Adrenal gland (tissue), 5 donors: ENCODE results near the gene FAM184B.

Experiments used
- CTCF ChIP-seq, 6 experiments: fragments of 450-650 bp in 4 of 6; fragments of 200-600 bp in 2 of 6; sonication (generic) in 1 of 6; IDR thresholded peaks; 1 replicate in 5 of 6; 2 replicates in 1 of 6; pipeline versions ENCODE4 v1.5.1 to v1.8.0; 2016 to 2021; ENCODE audit warnings: antibody characterized with exemption in 6 of 6, mild to moderate bottlenecking in 2 of 6, moderate library complexity in 1 of 6
- POLR2A ChIP-seq, 2 donors: fragments of 450-650 bp; IDR thresholded peaks; one replicate each; pipeline ENCODE4 v1.6.1; 2017; ENCODE audit warnings: antibody characterized with exemption in 2 of 2, mild to moderate bottlenecking in 2 of 2, moderate library complexity in 1 of 2
- donor health status: DM: no; HTN: no; CAD: no.

- TF ChIP-seq CTCF (IDR thresholded peaks at IDR 0.05) (no peak), POLR2A (IDR thresholded peaks at IDR 0.05) (no peak)
These were observed 115.6 kb downstream of the FAM184B start for GRCh38 chr4:17665852-17666251.
